HUES48 (cell line): ENCODE data around the gene LCN1.

Experiments
- H3K27ac ChIP-seq: one replicate; pipeline ENCODE4 v1.7.0; 2013; ENCODE audit warnings: low read depth, low read length, inconsistent platforms
- H3K27me3 ChIP-seq: 2 replicates; pipeline ENCODE4 v1.6.1; 2013; ENCODE audit warnings: mild to moderate bottlenecking, low read length; ENCODE audit not compliant: control insufficient read depth, insufficient read depth
- H3K36me3 ChIP-seq: 2 replicates; pipeline ENCODE4 v1.6.1; 2013; ENCODE audit warnings: low read length; ENCODE audit not compliant: control insufficient read depth, insufficient read depth
- H3K4me1 ChIP-seq: 2 replicates; pipeline ENCODE4 v1.6.1; 2013; ENCODE audit warnings: mild to moderate bottlenecking, low read length; ENCODE audit not compliant: control insufficient read depth, insufficient read depth
- H3K4me3 ChIP-seq: 2 replicates; pipeline ENCODE4 v1.5.1; 2013; ENCODE audit warnings: mild to moderate bottlenecking, low read depth, low read length
- H3K9ac ChIP-seq: 2 replicates; pipeline ENCODE4 v1.6.1; 2013; ENCODE audit warnings: mild to moderate bottlenecking, low read depth, low read length, moderate library complexity
- H3K9me3 ChIP-seq: 2 replicates; pipeline ENCODE4 v1.6.1; 2013; ENCODE audit warnings: low read length; ENCODE audit not compliant: control insufficient read depth, insufficient read depth

The LCN1 gene

GRCh38 chr9:135501261-135502167, 19.7 kb upstream of the LCN1 start:
- no peaks in the 10 kb centered on the region for H3K27me3 ChIP-seq
- peaks cover 39% of the 10 kb centered on the region for H3K36me3 ChIP-seq
- H3K9me3 ChIP-seq, result no peaks in the 10 kb centered on the region
- H3K4me3 ChIP-seq, result peak overlapping the region; percentile 92
- peak overlapping the region; percentile 59 for H3K27ac ChIP-seq
- peak overlapping the region; percentile 89 for H3K9ac ChIP-seq
- H3K4me1 ChIP-seq, result peaks cover 16% of the 10 kb centered on the region

GRCh38 chr9:135502168-135502872, 18.9 kb upstream of the LCN1 start:
- no peak overlapping the region for H3K4me3 ChIP-seq
- H3K9me3 ChIP-seq, result no peaks in the 10 kb centered on the region
- no peaks in the 10 kb centered on the region for H3K27me3 ChIP-seq
- peaks cover 16% of the 10 kb centered on the region for H3K4me1 ChIP-seq
- H3K27ac ChIP-seq, result no peak overlapping the region
- H3K9ac ChIP-seq, result no peak overlapping the region
- peaks cover 39% of the 10 kb centered on the region for H3K36me3 ChIP-seq

GRCh38 chr9:135502873-135503321, 18.3 kb upstream of the LCN1 start:
- H3K4me3 ChIP-seq, result no peak overlapping the region
- H3K36me3 ChIP-seq, result peaks cover 39% of the 10 kb centered on the region
- no peak overlapping the region for H3K27ac ChIP-seq
- H3K9ac ChIP-seq, result no peak overlapping the region
- H3K4me1 ChIP-seq, result peaks cover 16% of the 10 kb centered on the region
- no peaks in the 10 kb centered on the region for H3K27me3 ChIP-seq
- no peaks in the 10 kb centered on the region for H3K9me3 ChIP-seq

- Histone ChIP-seq H3K36me3 (peaks cover 39% of the 10 kb centered on the region), H3K9ac (no peak overlapping the region), H3K27ac (no peak overlapping the region), H3K4me1 (peaks cover 16% of the 10 kb centered on the region), H3K27me3 (no peaks in the 10 kb centered on the region), H3K9me3 (no peaks in the 10 kb centered on the region), H3K4me3 (no peak overlapping the region)
Measured at GRCh38 chr9:135503371-135504261, 17.6 kb upstream of the LCN1 start.

GRCh38 chr9:135504262-135505243, 16.7 kb upstream of the LCN1 start:
- H3K9ac ChIP-seq, result no peak overlapping the region
- no peak overlapping the region for H3K27ac ChIP-seq
- peaks cover 8% of the 10 kb centered on the region; the same call in 1 of the 2 replicates for H3K4me1 ChIP-seq
- H3K27me3 ChIP-seq, result no peaks in the 10 kb centered on the region
- no peak overlapping the region for H3K4me3 ChIP-seq
- H3K36me3 ChIP-seq, result peaks cover 39% of the 10 kb centered on the region
- H3K9me3 ChIP-seq, result no peaks in the 10 kb centered on the region

GRCh38 chr9:135505406-135506187, 15.6 kb upstream of the LCN1 start:
- H3K9ac ChIP-seq, result no peak overlapping the region
- H3K27ac ChIP-seq, result no peak overlapping the region
- H3K9me3 ChIP-seq, result no peaks in the 10 kb centered on the region
- H3K4me3 ChIP-seq, result no peak overlapping the region
- H3K36me3 ChIP-seq, result peaks cover 39% of the 10 kb centered on the region
- no peaks in the 10 kb centered on the region for H3K27me3 ChIP-seq
- peaks cover 8% of the 10 kb centered on the region; the same call in 1 of the 2 replicates for H3K4me1 ChIP-seq

GRCh38 chr9:135506327-135507103, 14.7 kb upstream of the LCN1 start:
- peaks cover 39% of the 10 kb centered on the region for H3K36me3 ChIP-seq
- no peaks in the 10 kb centered on the region for H3K9me3 ChIP-seq
- no peak overlapping the region for H3K27ac ChIP-seq
- no peaks in the 10 kb centered on the region for H3K27me3 ChIP-seq
- H3K9ac ChIP-seq, result no peak overlapping the region
- H3K4me1 ChIP-seq, result peaks cover 6% of the 10 kb centered on the region; the same call in 1 of the 2 replicates
- H3K4me3 ChIP-seq, result no peak overlapping the region

GRCh38 chr9:135507104-135508035, 13.9 kb upstream of the LCN1 start:
- Histone ChIP-seq H3K9ac (no peak overlapping the region), H3K4me3 (no peak overlapping the region), H3K9me3 (no peaks in the 10 kb centered on the region), H3K27me3 (no peaks in the 10 kb centered on the region), H3K4me1 (no peaks in the 10 kb centered on the region), H3K27ac (no peak overlapping the region), H3K36me3 (peaks cover 31% of the 10 kb centered on the region)
